Endodermal cell (in vitro differentiated cells): ENCODE measurements around the gene GHRHR. TPM values are rescaled to one million over a fixed set of nuclear protein-coding genes. Genes with fewer than 3 reads are reported as not detected.

Source experiments
- DNase-seq: peaks from one replicate; pipeline ENCODE4 v3.0.0-alpha.2; 2017
- H3K27ac ChIP-seq: 2 replicates; pipeline ENCODE4 v1.5.1; 2013; ENCODE audit warnings: mild to moderate bottlenecking, low read depth, low read length, moderate library complexity
- H3K27me3 ChIP-seq: 2 replicates; pipeline ENCODE4 v1.6.1; 2013; ENCODE audit warnings: mild to moderate bottlenecking, low read length, moderate library complexity; ENCODE audit not compliant: insufficient read depth, control insufficient read depth, poor library complexity, severe bottlenecking
- H3K36me3 ChIP-seq: 2 replicates; pipeline ENCODE4 v1.7.0; 2013; ENCODE audit warnings: mild to moderate bottlenecking, low read length, moderate library complexity; ENCODE audit not compliant: control insufficient read depth, insufficient read depth
- H3K4me1 ChIP-seq: one replicate; pipeline ENCODE4 v1.7.0; 2013; ENCODE audit warnings: low read length; ENCODE audit not compliant: control insufficient read depth, insufficient read depth
- H3K4me3 ChIP-seq: 2 replicates; pipeline ENCODE4 v1.5.1; 2013; ENCODE audit warnings: mild to moderate bottlenecking, low read length, moderate library complexity
- H3K9ac ChIP-seq: 2 replicates; pipeline ENCODE4 v1.6.1; 2013; ENCODE audit warnings: mild to moderate bottlenecking, low read length, moderate library complexity; ENCODE audit not compliant: poor library complexity, severe bottlenecking; ENCODE audit errors: extremely low read depth
- H3K9me3 ChIP-seq: 2 replicates; pipeline ENCODE4 v1.6.1; 2013; ENCODE audit warnings: mild to moderate bottlenecking, low read length, moderate library complexity; ENCODE audit not compliant: control insufficient read depth
- H3K27ac Mint-ChIP-seq: 2 replicates; pipeline ENCODE4 v1.8.0; 2020; ENCODE audit warnings: mixed read lengths
- H3K27me3 Mint-ChIP-seq: 2 replicates; pipeline ENCODE4 v1.8.0; 2021; ENCODE audit warnings: mild to moderate bottlenecking, mixed read lengths; ENCODE audit not compliant: insufficient read depth
- H3K36me3 Mint-ChIP-seq: 2 replicates; pipeline ENCODE4 v1.8.0; 2020; ENCODE audit warnings: low read depth, mixed read lengths
- H3K4me1 Mint-ChIP-seq: 2 replicates; pipeline ENCODE4 v1.8.0; 2020; ENCODE audit warnings: mixed read lengths
- H3K4me3 Mint-ChIP-seq: 2 replicates; pipeline ENCODE4 v1.8.0; 2020; ENCODE audit warnings: mild to moderate bottlenecking, moderate library complexity, mixed read lengths
- H3K9me3 Mint-ChIP-seq: 2 replicates; pipeline ENCODE4 v1.8.0; 2020; ENCODE audit warnings: mild to moderate bottlenecking, mixed read lengths
- CTCF ChIP-seq: fragments of 200-600 bp; sonication (generic); conservative IDR thresholded peaks from 2 replicates; pipeline ENCODE4 v1.5.0; 2021; ENCODE audit warnings: antibody characterized with exemption, mild to moderate bottlenecking
- WGBS, 2 experiments: methylation state at CpG; one replicate each; pipeline versions ENCODE4 v1.1.5 to v1.1.7; 2013; ENCODE audit warnings: missing lambda C conversion rate in 2 of 2, mixed read lengths in 1 of 2; ENCODE audit not compliant: insufficient coverage in 1 of 2, insufficient read length in 1 of 2; 5-methylcytosine and 5-hydroxymethylcytosine counted together
- long read RNA-seq, 4 experiments: library from polyadenylated mRNA in 2 of 4; library from RNA in 1 of 4; library from capped mRNA in 1 of 4; stranded (forward) in 3 of 4; unstranded in 1 of 4; transcript quantifications; one replicate each; pipeline ENCODE4 v2.0.0, GENCODE V29; 2020 to 2021; ENCODE audit warnings: inconsistent platforms in 1 of 4
- polyA plus RNA-seq, 2 experiments: library from polyadenylated mRNA; stranded (reverse); fragments of 50-300 nt; gene quantifications; one replicate each; pipeline ENCODE4 v1.2.3, GENCODE V29; 2013
- total RNA-seq, 2 donors: library from RNA; stranded (reverse); fragmentation: NEBNext Ultra II Directional in 1 of 2; extraction: Animal tissue kit (Norgen Biotek cat#: 25700) in 1 of 2; gene quantifications; 2 replicates in 1 of 2; 3 replicates in 1 of 2; pipeline ENCODE4 v1.2.1, GENCODE V29; 2021

GHRHR gene
- not detected for total RNA-seq
- not detected for polyA plus RNA-seq (2013, experiment 1 of 2)
- polyA plus RNA-seq (2013, experiment 2 of 2) = not detected
- long read RNA-seq, experiment 1 = 0 reads
- long read RNA-seq, experiment 2 = 0 reads
- long read RNA-seq, experiment 3 = 0 reads
- long read RNA-seq, experiment 4 = 0 reads

- Mint-ChIP-seq H3K4me1 (no peaks in the 10 kb centered on the region), H3K36me3 (no peaks in the 10 kb centered on the region), H3K9me3 (no peaks in the 10 kb centered on the region), H3K27ac (no peak within 1 kb of the TSS), H3K4me3 (no peak within 1 kb of the TSS), H3K27me3 (peaks cover 15% of the 10 kb centered on the region)
- TF ChIP-seq CTCF = no peak
- Histone ChIP-seq H3K36me3 (no peaks in the 10 kb centered on the region), H3K9me3 (no peaks in the 10 kb centered on the region), H3K27me3 (peaks cover 14% of the 10 kb centered on the region), H3K4me1 (no peaks in the 10 kb centered on the region), H3K9ac (no peak within 1 kb of the TSS), H3K4me3 (no peak within 1 kb of the TSS), H3K27ac (no peak within 1 kb of the TSS)
- DNase-seq = peak; percentile 36
- WGBS, 2 experiments = 90 to 91% methylated on average over 10 to 11 of the region's 11 CpGs
Observed at GRCh38 chr7:30963842-30964241, at the start of gene GHRHR. TSS of gene GHRHR (plus strand) at chr7:30963953. CDS start at chr7:30964069, 116 bp downstream.

- Histone ChIP-seq H3K36me3 (no peaks in the 10 kb centered on the region), H3K4me3 (no peak overlapping the region), H3K4me1 (peaks cover 11% of the 10 kb centered on the region), H3K9me3 (no peaks in the 10 kb centered on the region), H3K27me3 (no peaks in the 10 kb centered on the region), H3K9ac (no peak overlapping the region), H3K27ac (no peak overlapping the region)
- no peak for TF ChIP-seq CTCF
- WGBS, 2 experiments = 89 to 91% methylated on average over 1 to 4 of the region's 4 CpGs
- H3K36me3 Mint-ChIP-seq = no peaks in the 10 kb centered on the region
- H3K4me3 Mint-ChIP-seq = no peak overlapping the region
- no peak overlapping the region for H3K27ac Mint-ChIP-seq
- H3K9me3 Mint-ChIP-seq = no peaks in the 10 kb centered on the region
- no peaks in the 10 kb centered on the region for H3K27me3 Mint-ChIP-seq
- no peak for DNase-seq
- H3K4me1 Mint-ChIP-seq = peaks cover 22% of the 10 kb centered on the region
Observed at GRCh38 chr7:30914596-30914995, 49.2 kb upstream of the GHRHR start.

- 79 to 80% methylated on average over 11 of the region's 11 CpGs for WGBS, 2 experiments
- H3K27ac ChIP-seq = no peak overlapping the region
- H3K4me3 Mint-ChIP-seq = no peak overlapping the region
- peaks cover 11% of the 10 kb centered on the region for H3K4me1 ChIP-seq
- no peak overlapping the region for H3K9ac ChIP-seq
- no peaks in the 10 kb centered on the region for H3K36me3 Mint-ChIP-seq
- H3K27ac Mint-ChIP-seq = no peak overlapping the region
- no peaks in the 10 kb centered on the region for H3K9me3 ChIP-seq
- peak; percentile 59 for DNase-seq
- no peak overlapping the region for H3K4me3 ChIP-seq
- H3K9me3 Mint-ChIP-seq = no peaks in the 10 kb centered on the region
- TF ChIP-seq CTCF = no peak
- H3K4me1 Mint-ChIP-seq = peaks cover 22% of the 10 kb centered on the region
- no peaks in the 10 kb centered on the region for H3K27me3 ChIP-seq
- H3K27me3 Mint-ChIP-seq = no peaks in the 10 kb centered on the region
- no peaks in the 10 kb centered on the region for H3K36me3 ChIP-seq
Observed at GRCh38 chr7:30915005-30915601, 48.6 kb upstream of the GHRHR start.
